A549 (cell line): ENCODE data around the gene GTF2A1. TPM values are rescaled to one million over a fixed set of nuclear protein-coding genes. Genes with fewer than 3 reads are reported as not detected.
A peak's percentile ranks its signal among the peaks of the same experiment; 100 is the strongest.

Experiments
- ATAC-seq, 2 experiments: fragments of 200-7000 bp in 1 of 2; fragments of >200 bp in 1 of 2; cut with Nextera tagmentation in 1 of 2; cut with Tn5 transposase in 1 of 2; 3 replicates each; pipeline versions ENCODE4 v1.8.0 to v1.9.1; 2018 to 2020; ENCODE audit warnings: mild to moderate bottlenecking in 1 of 2, moderate library complexity in 1 of 2
- CTCF ChIA-PET: fragments of 300-600 bp; sonication (Branson Sonifier 250); formaldehyde crosslinking; extraction: SDS; loops from one replicate; lab custom pipeline; 2021; ENCODE audit warnings: antibody characterized with exemption, inconsistent platforms; lab: Yijun Ruan, JAX
- POLR2A ChIA-PET: fragments of 350-600 bp; formaldehyde crosslinking; extraction: SDS; loops from one replicate; lab custom pipeline; 2021; ENCODE audit warnings: antibody characterized with exemption, inconsistent platforms; lab: Yijun Ruan, JAX
- DNase-seq, 2 experiments: peaks; one replicate each; pipeline versions ENCODE4 v3.0.0 to v3.0.0-alpha.2; 2011 to 2016; ENCODE audit warnings: low read depth in 1 of 2, low spot score in 1 of 2
- FAIRE-seq: peaks from 2 replicates; lab custom pipeline; 2011; peaks lifted over from hg19 to GRCh38; lab: Jason Lieb, UNC
- H3K27ac ChIP-seq, 2 experiments: fragments of >200 bp; sonication (Bioruptor Twin); formaldehyde crosslinking; 3 replicates each; pipeline ENCODE4 v1.5.1; 2016 to 2017
- H3K4me1 ChIP-seq: fragments of >200 bp; sonication (Bioruptor Twin); formaldehyde crosslinking; 3 replicates; pipeline ENCODE4 v1.6.1; 2016
- H3K4me2 ChIP-seq: fragments of >200 bp; sonication (Bioruptor Twin); formaldehyde crosslinking; 3 replicates; pipeline ENCODE4 v1.6.1; 2016
- H3K4me3 ChIP-seq: fragments of >200 bp; sonication (Bioruptor Twin); formaldehyde crosslinking; 3 replicates; pipeline ENCODE4 v1.5.1; 2016
- H3K9me3 ChIP-seq: fragments of >200 bp; sonication (Bioruptor Twin); formaldehyde crosslinking; 3 replicates; pipeline ENCODE4 v1.6.1; 2016
- CBX2 ChIP-seq: fragments of 200-600 bp; sonication (generic); IDR thresholded peaks from 2 replicates; pipeline ENCODE4 v1.6.1; 2016; ENCODE audit warnings: low read depth, mild to moderate bottlenecking, borderline replicate concordance
- CHD2 ChIP-seq: fragments of 150-350 bp; IDR thresholded peaks from 2 replicates; pipeline ENCODE4 v1.6.1; 2014; ENCODE audit warnings: low read length; ENCODE audit not compliant: partially characterized antibody
- CHD4 ChIP-seq: fragments of 200-600 bp; sonication (generic); IDR thresholded peaks from 2 replicates; pipeline ENCODE4 v1.6.1; 2016; ENCODE audit warnings: antibody characterized with exemption, mild to moderate bottlenecking, borderline replicate concordance
- ESRRA ChIP-seq: fragments of 150-350 bp; IDR thresholded peaks from 2 replicates; pipeline ENCODE4 v1.6.1; 2014; ENCODE audit warnings: mild to moderate bottlenecking, low read length, borderline replicate concordance
- HDAC2 ChIP-seq: fragments of 200-600 bp; sonication (generic); IDR thresholded peaks from 2 replicates; pipeline ENCODE4 v1.6.1; 2016
- HEYL ChIP-seq: fragments of 250-450 bp; sonication (Bioruptor Pico); IDR thresholded peaks from 2 replicates; pipeline ENCODE4 v1.8.0; 2021; ENCODE audit warnings: mild to moderate bottlenecking, moderate library complexity
- HOXA7 ChIP-seq: fragments of 250-450 bp; sonication (Bioruptor Pico); IDR thresholded peaks from 2 replicates; pipeline ENCODE4 v1.5.0; 2020; ENCODE audit warnings: mild to moderate bottlenecking, moderate library complexity
- HOXB13 ChIP-seq: fragments of 250-450 bp; sonication (Bioruptor Pico); IDR thresholded peaks from 2 replicates; pipeline ENCODE4 v1.5.0; 2020; ENCODE audit warnings: low read depth, mild to moderate bottlenecking, moderate library complexity
- HOXB5 ChIP-seq: fragments of 250-450 bp; sonication (Bioruptor Pico); IDR thresholded peaks from 2 replicates; pipeline ENCODE4 v1.5.0; 2020; ENCODE audit warnings: mild to moderate bottlenecking, moderate library complexity
- JUN ChIP-seq, 2 experiments: fragments of >200 bp; sonication (Bioruptor Twin); formaldehyde crosslinking; IDR thresholded peaks; 2 replicates in 1 of 2; 3 replicates in 1 of 2; pipeline ENCODE4 v1.6.1; 2016 to 2017
- KDM5A ChIP-seq: fragments of 200-600 bp; sonication (generic); IDR thresholded peaks from 2 replicates; pipeline ENCODE4 v1.6.1; 2016; ENCODE audit warnings: antibody characterized with exemption, mild to moderate bottlenecking
- NR3C1 ChIP-seq: fragments of >200 bp; sonication (Bioruptor Twin); formaldehyde crosslinking; IDR thresholded peaks from 3 replicates; pipeline ENCODE4 v1.6.1; 2017
- POLR2A ChIP-seq: IDR thresholded peaks from 2 replicates; pipeline ENCODE4 v1.6.1; 2012; ENCODE audit warnings: mild to moderate bottlenecking, low read length
- RCOR1 ChIP-seq: fragments of 150-350 bp; IDR thresholded peaks from 2 replicates; pipeline ENCODE4 v1.6.1; 2014; ENCODE audit warnings: antibody characterized with exemption, low read length, low read depth
- TFCP2L1 ChIP-seq: fragments of 250-450 bp; sonication (Bioruptor Pico); IDR thresholded peaks from 2 replicates; pipeline ENCODE4 v1.5.0; 2021; ENCODE audit warnings: mild to moderate bottlenecking
- WGBS: methylation state at CpG from one replicate; pipeline ENCODE4 v1.1.6; 2017; ENCODE audit errors: missing lambda C conversion rate; 5-methylcytosine and 5-hydroxymethylcytosine counted together
- polyA plus RNA-seq, 4 experiments: library from polyadenylated mRNA; depleted of rRNA in 3 of 4; stranded (reverse); fragments of >200 nt; fragmentation: RNase III in 1 of 4; extraction: RNeasy Plus Mini Kit Qiagen cat#74134 plus additional on column Dnase treatment in 1 of 4; gene quantifications; 2 replicates in 3 of 4; 3 replicates in 1 of 4; pipeline ENCODE4 v1.2.3, GENCODE V29; 2011 to 2017
- TF ChIP-seq, protein P1 (sequence below): IDR thresholded peaks from 2 replicates; pipeline ENCODE4 v1.6.1; 2012
- TF ChIP-seq, protein P2 (sequence below): IDR thresholded peaks from 2 replicates; pipeline ENCODE4 v1.6.1; 2012; ENCODE audit warnings: low read depth, borderline replicate concordance
- TF ChIP-seq, protein P3 (sequence below): fragments of 200-600 bp; sonication (generic); IDR thresholded peaks from 2 replicates; pipeline ENCODE4 v1.6.1; 2016; ENCODE audit warnings: antibody characterized with exemption, mild to moderate bottlenecking, moderate library complexity
- TF ChIP-seq, protein P4 (sequence below): fragments of 250-450 bp; sonication (Bioruptor Pico); IDR thresholded peaks from 2 replicates; pipeline ENCODE4 v1.5.0; 2021; ENCODE audit warnings: mild to moderate bottlenecking, moderate library complexity, borderline replicate concordance

The GTF2A1 gene
- polyA plus RNA-seq, 2 of the 4 experiments (the other 2 are of a cell fraction), result 12.5 to 19.6 TPM

DNA sequence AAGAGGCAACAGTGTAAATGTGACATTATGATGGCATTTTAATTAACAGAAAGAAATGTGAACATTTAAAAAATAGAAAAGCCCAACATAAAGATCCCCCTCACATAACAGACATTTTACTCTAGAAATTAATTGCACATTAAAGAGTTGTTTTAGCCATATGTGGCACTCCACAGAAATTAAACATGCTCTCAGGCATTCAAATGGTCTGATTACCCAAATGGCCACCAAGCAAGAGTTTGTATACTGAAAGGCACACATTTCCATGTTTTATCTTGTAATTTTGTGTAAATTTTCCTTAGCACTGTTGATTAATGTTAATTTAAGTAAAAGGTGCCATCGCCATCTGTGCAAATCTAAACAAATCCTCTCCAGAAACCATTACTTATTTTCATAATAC, 43.5 kb downstream of the GTF2A1 start:
- Histone ChIP-seq H3K4me1 (no peaks in the 10 kb centered on the region), H3K27ac (no peak overlapping the region), H3K4me2 (no peak overlapping the region), H3K4me3 (no peak overlapping the region), H3K9me3 (no peaks in the 10 kb centered on the region)
- ChIA-PET POLR2A (interaction anchor here (1.3 kb wide), 1 partner anchor 44 kb away, joined by 3 read pairs; the partner anchor contains the start of gene GTF2A1), CTCF (no interaction called here)
- 88% methylated on average over 1 of the region's 1 CpG for WGBS
- no peak for DNase-seq
- peak; percentile 43 for FAIRE-seq
- TF ChIP-seq, protein P1, sequence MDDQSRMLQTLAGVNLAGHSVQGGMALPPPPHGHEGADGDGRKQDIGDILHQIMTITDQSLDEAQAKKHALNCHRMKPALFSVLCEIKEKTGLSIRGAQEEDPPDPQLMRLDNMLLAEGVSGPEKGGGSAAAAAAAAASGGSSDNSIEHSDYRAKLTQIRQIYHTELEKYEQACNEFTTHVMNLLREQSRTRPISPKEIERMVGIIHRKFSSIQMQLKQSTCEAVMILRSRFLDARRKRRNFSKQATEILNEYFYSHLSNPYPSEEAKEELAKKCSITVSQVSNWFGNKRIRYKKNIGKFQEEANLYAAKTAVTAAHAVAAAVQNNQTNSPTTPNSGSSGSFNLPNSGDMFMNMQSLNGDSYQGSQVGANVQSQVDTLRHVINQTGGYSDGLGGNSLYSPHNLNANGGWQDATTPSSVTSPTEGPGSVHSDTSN, result no peak
- no peak for TF ChIP-seq JUN (IDR thresholded peaks at IDR 0.05)
- no peak for TF ChIP-seq HEYL (CRISPR knock-in tag)
- TF ChIP-seq CBX2, result no peak
- TF ChIP-seq, protein P2, sequence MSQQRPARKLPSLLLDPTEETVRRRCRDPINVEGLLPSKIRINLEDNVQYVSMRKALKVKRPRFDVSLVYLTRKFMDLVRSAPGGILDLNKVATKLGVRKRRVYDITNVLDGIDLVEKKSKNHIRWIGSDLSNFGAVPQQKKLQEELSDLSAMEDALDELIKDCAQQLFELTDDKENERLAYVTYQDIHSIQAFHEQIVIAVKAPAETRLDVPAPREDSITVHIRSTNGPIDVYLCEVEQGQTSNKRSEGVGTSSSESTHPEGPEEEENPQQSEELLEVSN, result no peak
- TF ChIP-seq, protein P3, sequence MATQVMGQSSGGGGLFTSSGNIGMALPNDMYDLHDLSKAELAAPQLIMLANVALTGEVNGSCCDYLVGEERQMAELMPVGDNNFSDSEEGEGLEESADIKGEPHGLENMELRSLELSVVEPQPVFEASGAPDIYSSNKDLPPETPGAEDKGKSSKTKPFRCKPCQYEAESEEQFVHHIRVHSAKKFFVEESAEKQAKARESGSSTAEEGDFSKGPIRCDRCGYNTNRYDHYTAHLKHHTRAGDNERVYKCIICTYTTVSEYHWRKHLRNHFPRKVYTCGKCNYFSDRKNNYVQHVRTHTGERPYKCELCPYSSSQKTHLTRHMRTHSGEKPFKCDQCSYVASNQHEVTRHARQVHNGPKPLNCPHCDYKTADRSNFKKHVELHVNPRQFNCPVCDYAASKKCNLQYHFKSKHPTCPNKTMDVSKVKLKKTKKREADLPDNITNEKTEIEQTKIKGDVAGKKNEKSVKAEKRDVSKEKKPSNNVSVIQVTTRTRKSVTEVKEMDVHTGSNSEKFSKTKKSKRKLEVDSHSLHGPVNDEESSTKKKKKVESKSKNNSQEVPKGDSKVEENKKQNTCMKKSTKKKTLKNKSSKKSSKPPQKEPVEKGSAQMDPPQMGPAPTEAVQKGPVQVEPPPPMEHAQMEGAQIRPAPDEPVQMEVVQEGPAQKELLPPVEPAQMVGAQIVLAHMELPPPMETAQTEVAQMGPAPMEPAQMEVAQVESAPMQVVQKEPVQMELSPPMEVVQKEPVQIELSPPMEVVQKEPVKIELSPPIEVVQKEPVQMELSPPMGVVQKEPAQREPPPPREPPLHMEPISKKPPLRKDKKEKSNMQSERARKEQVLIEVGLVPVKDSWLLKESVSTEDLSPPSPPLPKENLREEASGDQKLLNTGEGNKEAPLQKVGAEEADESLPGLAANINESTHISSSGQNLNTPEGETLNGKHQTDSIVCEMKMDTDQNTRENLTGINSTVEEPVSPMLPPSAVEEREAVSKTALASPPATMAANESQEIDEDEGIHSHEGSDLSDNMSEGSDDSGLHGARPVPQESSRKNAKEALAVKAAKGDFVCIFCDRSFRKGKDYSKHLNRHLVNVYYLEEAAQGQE, result no peak
- no peak for TF ChIP-seq POLR2A
- TF ChIP-seq, protein P4, sequence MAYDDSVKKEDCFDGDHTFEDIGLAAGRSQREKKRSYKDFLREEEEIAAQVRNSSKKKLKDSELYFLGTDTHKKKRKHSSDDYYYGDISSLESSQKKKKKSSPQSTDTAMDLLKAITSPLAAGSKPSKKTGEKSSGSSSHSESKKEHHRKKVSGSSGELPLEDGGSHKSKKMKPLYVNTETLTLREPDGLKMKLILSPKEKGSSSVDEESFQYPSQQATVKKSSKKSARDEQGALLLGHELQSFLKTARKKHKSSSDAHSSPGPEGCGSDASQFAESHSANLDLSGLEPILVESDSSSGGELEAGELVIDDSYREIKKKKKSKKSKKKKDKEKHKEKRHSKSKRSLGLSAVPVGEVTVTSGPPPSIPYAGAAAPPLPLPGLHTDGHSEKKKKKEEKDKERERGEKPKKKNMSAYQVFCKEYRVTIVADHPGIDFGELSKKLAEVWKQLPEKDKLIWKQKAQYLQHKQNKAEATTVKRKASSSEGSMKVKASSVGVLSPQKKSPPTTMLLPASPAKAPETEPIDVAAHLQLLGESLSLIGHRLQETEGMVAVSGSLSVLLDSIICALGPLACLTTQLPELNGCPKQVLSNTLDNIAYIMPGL (CRISPR knock-in tag), result no peak
- no peak for TF ChIP-seq HOXB5 (CRISPR knock-in tag)
- no peak for TF ChIP-seq CHD2
- TF ChIP-seq RCOR1, result no peak
- TF ChIP-seq HOXB13 (CRISPR knock-in tag), result no peak
- TF ChIP-seq HDAC2, result no peak
- TF ChIP-seq CHD4, result no peak
- TF ChIP-seq HOXA7, result no peak
- no peak for TF ChIP-seq NR3C1
- no peak for TF ChIP-seq KDM5A
- TF ChIP-seq, all 56 proteins: peak for 0
- ATAC-seq, result no peak

DNA sequence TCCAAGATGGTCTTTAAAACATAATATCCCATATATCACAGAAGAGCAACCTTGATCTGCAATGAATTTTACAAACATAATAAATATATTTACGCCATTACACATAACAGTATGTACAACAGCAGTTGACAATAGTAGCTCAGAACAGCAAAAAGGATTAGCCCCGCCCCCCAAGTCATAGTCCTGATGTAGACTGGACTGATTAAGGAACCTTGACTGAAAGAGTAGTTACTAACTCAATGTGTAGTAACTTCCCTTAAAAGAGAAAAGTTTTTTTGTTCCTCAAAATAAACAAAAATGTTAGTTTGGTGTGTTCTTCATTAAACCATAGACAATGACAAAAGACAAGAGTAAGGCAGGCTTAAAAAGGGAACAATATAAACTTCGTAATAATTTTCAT, 44.5 kb downstream of the GTF2A1 start:
- POLR2A ChIA-PET, result interaction anchor here (0.6 to 1.9 kb wide), 3 partner anchors 43 to 121 kb away, joined by 3 to 5 read pairs (median 3); partner anchors contain the start of gene GTF2A1
- TF ChIP-seq ESRRA (no peak), TFCP2L1 (CRISPR knock-in tag) (no peak)
- peak; percentile 36 for FAIRE-seq

More for the DNA sequence above, 44.5 kb downstream of the GTF2A1 start:
- WGBS, result 86% methylated on average over 3 of the region's 3 CpGs
- no peaks in the 10 kb centered on the region for H3K9me3 ChIP-seq
- no peak for ATAC-seq
- H3K4me3 ChIP-seq, result no peak overlapping the region
- H3K4me2 ChIP-seq, result no peak overlapping the region
- DNase-seq, result no peak
- CTCF ChIA-PET, result no interaction called here
- H3K4me1 ChIP-seq, result no peaks in the 10 kb centered on the region
- H3K27ac ChIP-seq, result no peak overlapping the region
